ENCODE data around the gene OVOL1.

- TF ChIP-seq POLR2A (IDR thresholded peaks at IDR 0.05) = no peak
- no peak for TF ChIP-seq CTCF (IDR thresholded peaks at IDR 0.05)
Observed at GRCh38 chr11:65821107-65821506, 34.2 kb downstream of the OVOL1 start.

All from uterus (tissue), 2 donors.